Keratinocyte (primary cell): ENCODE data around the gene CCNY. TPM values are rescaled to one million over a fixed set of nuclear protein-coding genes. Genes with fewer than 3 reads are reported as not detected.

Experiments used
- DNase-seq: peaks from one replicate; pipeline ENCODE4 v3.0.0-alpha.2; 2011; ENCODE audit warnings: low read depth, missing footprints, low spot score
- FAIRE-seq: peaks from 2 replicates; lab custom pipeline; 2011; peaks lifted over from hg19 to GRCh38; lab: Jason Lieb, UNC
- H2AFZ ChIP-seq: 2 replicates; pipeline ENCODE4 v1.6.0; 2012; ENCODE audit warnings: low read length, control low read depth, inconsistent platforms; ENCODE audit not compliant: control insufficient read depth
- H3K27ac ChIP-seq: 2 replicates; pipeline ENCODE4 v1.5.1; 2011; ENCODE audit warnings: low read length; ENCODE audit not compliant: control insufficient read depth, insufficient read depth
- H3K27me3 ChIP-seq: 3 replicates; pipeline ENCODE4 v1.6.0; 2011; ENCODE audit warnings: low read length; ENCODE audit not compliant: control insufficient read depth, insufficient read depth; ENCODE audit errors: extremely low read depth
- H3K36me3 ChIP-seq, 2 experiments: 2 replicates in 1 of 2; 3 replicates in 1 of 2; pipeline ENCODE4 v1.5.1; 2011; ENCODE audit warnings: low read length in 2 of 2, mild to moderate bottlenecking in 1 of 2; ENCODE audit not compliant: control insufficient read depth in 2 of 2, insufficient read depth in 2 of 2; ENCODE audit errors: extremely low read depth in 1 of 2
- H3K4me1 ChIP-seq: 3 replicates; pipeline ENCODE4 v1.5.1; 2011; ENCODE audit warnings: low read length; ENCODE audit not compliant: control insufficient read depth, insufficient read depth; ENCODE audit errors: extremely low read depth
- H3K4me2 ChIP-seq: 3 replicates; pipeline ENCODE4 v1.6.0; 2011; ENCODE audit warnings: low read depth, low read length; ENCODE audit not compliant: control insufficient read depth, insufficient read depth; ENCODE audit errors: extremely low read depth
- H3K4me3 ChIP-seq, 3 experiments: fragments of 200-600 bp in 1 of 3; sonication (generic) in 1 of 3; 2 replicates in 2 of 3; 3 replicates in 1 of 3; pipeline ENCODE4 v1.5.1; 2011 to 2016; ENCODE audit warnings: low read length in 3 of 3, mild to moderate bottlenecking in 3 of 3, control low read depth in 2 of 3, inconsistent platforms in 1 of 3, low read depth in 1 of 3, mixed read lengths in 1 of 3, mixed run types in 1 of 3, moderate library complexity in 1 of 3; ENCODE audit not compliant: control insufficient read depth in 2 of 3, insufficient read depth in 2 of 3; ENCODE audit errors: extremely low read depth in 1 of 3
- H3K79me2 ChIP-seq: 2 replicates; pipeline ENCODE4 v1.6.0; 2012; ENCODE audit warnings: low read length; ENCODE audit not compliant: control insufficient read depth, insufficient read depth
- H3K9ac ChIP-seq: 3 replicates; pipeline ENCODE4 v1.6.0; 2011; ENCODE audit warnings: low read length; ENCODE audit not compliant: control insufficient read depth, insufficient read depth; ENCODE audit errors: extremely low read depth
- H3K9me1 ChIP-seq: 3 replicates; pipeline ENCODE4 v1.6.0; 2011; ENCODE audit warnings: low read length; ENCODE audit not compliant: control insufficient read depth, insufficient read depth; ENCODE audit errors: extremely low read depth
- H3K9me3 ChIP-seq: 2 replicates; pipeline ENCODE4 v1.5.1; 2012; ENCODE audit warnings: low read depth, low read length; ENCODE audit not compliant: control insufficient read depth
- H4K20me1 ChIP-seq: 3 replicates; pipeline ENCODE4 v1.6.0; 2011; ENCODE audit warnings: low read length; ENCODE audit not compliant: control insufficient read depth, insufficient read depth; ENCODE audit errors: extremely low read depth
- EZH2 ChIP-seq: IDR thresholded peaks from one replicate; pipeline ENCODE4 v1.6.1; 2012; ENCODE audit warnings: inconsistent platforms, mild to moderate bottlenecking, low read length, moderate library complexity
- dilution Hi-C: fragments of 300-500 bp; cut with MboI; formaldehyde crosslinking; loops from one replicate; pipeline ENCODE4 v1.7.0; 2020; ENCODE audit warnings: low sequenced_read_pairs; ENCODE audit not compliant: extremely low pct_ligation_motif_present
- polyA plus RNA-seq, 5 experiments: library from polyadenylated mRNA; depleted of rRNA in 3 of 5; stranded (reverse) in 3 of 5; stranded (forward) in 1 of 5; unstranded in 1 of 5; fragments of >200 nt; gene quantifications; 1 replicate in 1 of 5; 2 replicates in 3 of 5; 3 replicates in 1 of 5; pipeline versions ENCODE4 v1.2.1 to v1.2.3, GENCODE V29; 2011 to 2012; ENCODE audit warnings: missing spikeins in 2 of 5, low read depth in 1 of 5, low replicate concordance in 1 of 5
- TF ChIP-seq, protein P1 (sequence below), 3 experiments: IDR thresholded peaks in 1 of 3; conservative IDR thresholded peaks in 1 of 3; optimal IDR thresholded peaks in 1 of 3; 2 replicates in 2 of 3; 3 replicates in 1 of 3; pipeline versions ENCODE3 to v1.5.1; 2011; ENCODE audit warnings: low read length in 3 of 3, mild to moderate bottlenecking in 3 of 3, moderate library complexity in 2 of 3, control low read depth in 1 of 3, inconsistent platforms in 1 of 3; ENCODE audit not compliant: insufficient read depth in 2 of 3; ENCODE audit errors: extremely low read depth in 1 of 3

CCNY gene
- polyA plus RNA-seq, 1 donor (not counting 4 experiments of a cell fraction or from before 2014, with no cell fraction given), result 58.9 TPM

DNA sequence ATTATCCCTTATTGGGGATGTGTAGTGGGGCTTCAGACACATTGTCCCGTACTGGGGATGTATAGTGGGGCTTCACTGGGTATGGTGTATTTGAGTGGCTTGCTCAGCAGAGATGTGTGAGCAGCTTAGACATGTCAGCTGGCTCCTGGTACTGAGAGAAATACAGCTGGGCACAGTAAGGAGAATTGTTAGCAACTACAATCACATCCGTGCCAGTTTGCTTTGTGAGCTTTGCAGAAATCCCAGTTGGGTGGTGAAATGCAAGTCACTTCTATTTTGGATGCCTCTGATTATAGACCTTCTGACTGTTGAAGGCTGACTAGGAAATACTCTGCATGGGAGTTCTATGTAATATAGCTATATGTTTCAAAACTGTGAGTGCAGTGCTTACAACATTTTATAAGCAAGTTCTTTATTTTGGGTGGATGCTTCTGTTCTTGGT lies 10.8 kb downstream of the CCNY start:
- dilution Hi-C loops, result no loop called here
- no peaks in the 10 kb centered on the region for H3K27me3 ChIP-seq
- H3K9me3 ChIP-seq, result no peaks in the 10 kb centered on the region
- peaks cover 0 to 2% of the 10 kb centered on the region in 2 experiments for H3K36me3 ChIP-seq
- no peak overlapping the region for H3K4me2 ChIP-seq
- H3K4me1 ChIP-seq, result no peaks in the 10 kb centered on the region
- H3K4me3 ChIP-seq, result no peak overlapping the region
- H3K79me2 ChIP-seq, result peaks cover 92% of the 10 kb centered on the region
- no peak overlapping the region for H3K9ac ChIP-seq
- no peak overlapping the region for H2AFZ ChIP-seq
- no peak for DNase-seq
- FAIRE-seq, result no peak
- TF ChIP-seq EZH2, result no peak
- TF ChIP-seq, protein P1, sequence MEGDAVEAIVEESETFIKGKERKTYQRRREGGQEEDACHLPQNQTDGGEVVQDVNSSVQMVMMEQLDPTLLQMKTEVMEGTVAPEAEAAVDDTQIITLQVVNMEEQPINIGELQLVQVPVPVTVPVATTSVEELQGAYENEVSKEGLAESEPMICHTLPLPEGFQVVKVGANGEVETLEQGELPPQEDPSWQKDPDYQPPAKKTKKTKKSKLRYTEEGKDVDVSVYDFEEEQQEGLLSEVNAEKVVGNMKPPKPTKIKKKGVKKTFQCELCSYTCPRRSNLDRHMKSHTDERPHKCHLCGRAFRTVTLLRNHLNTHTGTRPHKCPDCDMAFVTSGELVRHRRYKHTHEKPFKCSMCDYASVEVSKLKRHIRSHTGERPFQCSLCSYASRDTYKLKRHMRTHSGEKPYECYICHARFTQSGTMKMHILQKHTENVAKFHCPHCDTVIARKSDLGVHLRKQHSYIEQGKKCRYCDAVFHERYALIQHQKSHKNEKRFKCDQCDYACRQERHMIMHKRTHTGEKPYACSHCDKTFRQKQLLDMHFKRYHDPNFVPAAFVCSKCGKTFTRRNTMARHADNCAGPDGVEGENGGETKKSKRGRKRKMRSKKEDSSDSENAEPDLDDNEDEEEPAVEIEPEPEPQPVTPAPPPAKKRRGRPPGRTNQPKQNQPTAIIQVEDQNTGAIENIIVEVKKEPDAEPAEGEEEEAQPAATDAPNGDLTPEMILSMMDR (optimal IDR thresholded peaks at IDR 0.05 in 1 of 3, IDR thresholded peaks at IDR 0.05 in 1 of 3, conservative IDR thresholded peaks at IDR 0.05 in 1 of 3; ENCODE audit: extremely low read depth in 1 of 3, insufficient read depth in 2 of 3, low read length in 3 of 3), result no peak
- H4K20me1 ChIP-seq, result peaks cover 18% of the 10 kb centered on the region
- H3K9me1 ChIP-seq, result peaks cover 6% of the 10 kb centered on the region
- H3K27ac ChIP-seq, result no peak overlapping the region

DNA sequence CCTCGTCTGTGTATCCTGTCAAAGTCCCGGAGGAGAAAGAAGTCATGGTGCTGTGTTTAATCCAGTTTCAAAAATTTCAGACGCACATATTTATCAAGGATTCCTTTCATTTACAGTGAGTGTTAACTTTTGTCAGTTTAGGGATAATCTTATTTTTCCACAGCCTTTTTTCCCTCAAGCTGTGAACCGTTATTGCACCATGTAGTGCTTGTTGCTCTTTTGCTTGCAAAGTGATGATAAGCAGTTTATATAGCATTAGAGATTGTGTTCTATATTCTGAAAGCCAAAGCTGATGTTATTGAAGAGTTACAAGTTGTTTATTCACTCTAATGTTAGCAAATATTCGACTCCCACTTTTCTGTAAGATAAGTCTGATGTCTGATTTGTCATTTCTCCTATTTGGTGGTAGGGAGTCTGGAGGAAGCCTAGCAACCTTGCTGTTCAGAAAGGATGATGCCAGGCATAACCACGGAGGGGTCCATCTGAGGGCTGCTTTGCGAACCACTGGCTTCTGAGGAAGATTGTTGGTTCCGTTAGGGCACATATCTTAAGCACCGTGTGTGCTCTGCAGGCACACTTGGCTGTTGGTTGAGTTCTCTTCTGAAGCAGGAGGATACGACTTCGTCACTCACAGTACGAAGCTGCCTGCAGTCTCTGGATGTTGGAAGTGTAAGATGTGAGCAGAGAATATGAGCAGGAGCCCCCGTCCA lies 11.7 kb downstream of the CCNY start:
- no peak overlapping the region for H3K4me2 ChIP-seq
- peaks cover 16% of the 10 kb centered on the region for H4K20me1 ChIP-seq
- H3K27me3 ChIP-seq, result no peaks in the 10 kb centered on the region
- FAIRE-seq (no peak), DNase-seq (no peak)
- no peak overlapping the region for H3K9ac ChIP-seq
- dilution Hi-C loops, result no loop called here
- H3K79me2 ChIP-seq, result peaks cover 92% of the 10 kb centered on the region
- H3K36me3 ChIP-seq, result peaks cover 0 to 2% of the 10 kb centered on the region in 2 experiments
- TF ChIP-seq, protein P1 (optimal IDR thresholded peaks at IDR 0.05 in 1 of 3, IDR thresholded peaks at IDR 0.05 in 1 of 3, conservative IDR thresholded peaks at IDR 0.05 in 1 of 3; ENCODE audit: extremely low read depth in 1 of 3, insufficient read depth in 2 of 3, low read length in 3 of 3), result no peak
- no peak for TF ChIP-seq EZH2
- peaks cover 3% of the 10 kb centered on the region for H3K9me1 ChIP-seq
- no peak overlapping the region for H2AFZ ChIP-seq
- H3K4me1 ChIP-seq, result no peaks in the 10 kb centered on the region
- H3K9me3 ChIP-seq, result no peaks in the 10 kb centered on the region
- no peak overlapping the region for H3K4me3 ChIP-seq
- no peak overlapping the region for H3K27ac ChIP-seq
